HG03354 (cell line): Measurements from ENCODE around the gene UBE2E2.

ENCODE experiments used
- ATAC-seq: cut with Tn5 transposase; IDR thresholded peaks from one replicate; pipeline ENCODE4 v1.9.1; 2021; ENCODE audit warnings: mild to moderate bottlenecking; ENCODE audit not compliant: unreplicated experiment, poor library complexity, severe bottlenecking

UBE2E2 gene

GRCh38 chr3:23455775-23456174, 252.6 kb downstream of the UBE2E2 start:
- ATAC-seq, result no peak

DNA sequence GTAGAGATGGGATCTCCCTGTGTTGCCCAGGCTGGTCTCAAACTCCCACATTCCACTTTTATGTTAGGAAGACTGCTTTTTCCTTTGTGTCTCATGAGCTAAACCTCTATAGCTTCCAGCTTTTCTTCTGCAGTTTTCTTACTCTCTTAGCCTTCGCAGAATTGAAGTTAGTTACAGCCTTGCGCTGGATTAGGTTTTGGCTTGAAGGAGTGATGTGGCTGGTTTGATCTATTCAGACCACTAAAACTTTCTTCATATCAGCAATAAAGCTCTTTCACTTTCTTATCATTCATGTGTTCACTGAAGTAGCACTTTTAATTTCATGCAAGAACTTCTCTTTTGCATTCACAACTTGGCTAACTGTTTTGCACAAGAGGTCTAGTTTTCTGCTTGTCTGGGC, 254.6 kb downstream of the UBE2E2 start:
- ATAC-seq, result no peak

DNA sequence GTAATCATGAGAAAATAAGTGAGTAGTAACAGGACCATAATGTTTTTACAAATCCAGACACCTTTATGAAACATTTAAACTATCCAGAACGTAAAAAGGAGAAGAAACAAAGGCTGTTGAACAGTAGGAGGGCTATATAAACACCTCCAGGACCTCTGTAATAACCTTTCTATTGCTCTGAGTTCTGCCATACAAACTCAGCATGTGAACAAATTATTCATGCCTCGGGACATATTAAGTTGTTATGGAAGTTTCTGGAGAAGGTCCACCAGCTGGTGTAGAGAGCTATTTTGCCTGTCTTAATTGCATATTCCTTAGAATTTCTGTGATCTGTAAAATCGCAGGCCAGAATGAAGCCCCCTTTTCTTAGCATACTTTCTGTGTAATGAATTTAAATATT, 256.3 kb downstream of the UBE2E2 start:
- no peak for ATAC-seq

DNA sequence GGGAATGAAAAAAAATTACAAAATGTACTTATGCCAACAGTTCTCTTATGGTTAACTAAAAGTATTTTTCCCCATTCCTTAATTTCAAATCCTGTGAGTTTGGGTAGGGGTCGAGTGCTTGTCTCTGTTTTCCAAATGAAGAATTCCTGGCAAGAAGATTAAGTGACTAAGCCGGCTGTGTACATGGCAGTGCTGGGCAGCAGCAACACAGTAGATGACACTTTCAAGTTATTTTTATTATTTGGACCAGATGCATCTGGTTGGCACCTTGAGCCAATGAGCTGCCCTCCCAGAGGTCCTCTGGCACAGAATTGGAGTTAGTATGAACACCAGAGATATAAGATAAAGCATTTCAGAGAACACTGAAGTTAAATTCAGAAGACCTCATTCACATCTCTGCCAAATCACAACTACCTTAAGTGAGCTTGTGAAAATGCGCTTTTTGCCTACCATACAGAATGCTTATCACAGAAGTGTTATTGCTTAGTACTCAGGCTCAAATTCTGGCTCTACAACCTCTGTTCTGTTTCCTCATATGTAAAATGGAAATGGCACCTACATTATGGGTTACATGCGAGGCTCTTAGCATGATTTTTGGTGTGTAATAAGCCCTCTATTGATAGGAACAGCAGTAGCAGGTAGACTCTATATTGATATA, 256.9 kb downstream of the UBE2E2 start:
- ATAC-seq, result no peak

- no peak for ATAC-seq
Measured at GRCh38 chr3:23461069-23461468, 257.9 kb downstream of the UBE2E2 start.

DNA sequence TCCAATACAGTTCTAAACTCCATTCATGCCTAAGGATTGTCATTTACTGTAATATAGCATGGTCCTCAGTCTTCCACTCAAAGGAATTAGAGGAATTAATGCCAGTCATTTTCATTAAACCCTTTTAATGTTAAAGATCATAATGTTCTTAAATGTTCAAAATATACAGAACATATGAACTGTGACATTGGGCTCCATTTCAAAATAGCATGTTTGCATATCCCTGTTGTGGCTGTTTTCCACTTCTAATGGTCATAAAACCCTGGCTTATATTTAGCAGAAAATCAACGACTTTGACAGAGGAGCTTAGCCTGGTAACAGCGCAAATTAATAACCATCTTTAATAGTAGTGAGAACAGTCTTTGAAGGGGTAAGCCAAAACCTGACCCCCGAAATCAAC, 260.7 kb downstream of the UBE2E2 start:
- ATAC-seq, result no peak

DNA sequence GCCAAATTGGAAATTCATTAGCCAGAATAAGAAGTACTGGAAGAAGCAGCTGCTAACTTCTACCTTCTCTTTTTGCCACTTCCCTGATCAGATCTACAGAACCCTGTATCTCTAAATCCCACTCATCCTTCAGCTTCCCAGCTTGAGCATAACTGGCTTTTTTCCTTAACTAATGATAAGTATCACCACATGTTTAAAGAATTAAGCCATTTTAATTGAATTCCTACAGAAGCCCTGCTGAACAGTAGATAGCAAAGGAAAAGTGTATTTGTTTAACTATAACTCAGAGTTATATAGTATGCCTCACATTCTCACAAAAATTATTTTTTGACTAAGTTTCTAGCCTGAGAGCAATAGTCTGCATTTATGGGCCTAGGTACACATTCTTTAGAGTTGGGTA, 262.4 kb downstream of the UBE2E2 start:
- ATAC-seq, result no peak

GRCh38 chr3:23468203-23468602, 265.1 kb downstream of the UBE2E2 start:
- ATAC-seq, result no peak

- ATAC-seq, result no peak
Measured at GRCh38 chr3:23474580-23475357, 271.6 kb downstream of the UBE2E2 start.

- ATAC-seq, result no peak
Measured at GRCh38 chr3:23475446-23475845, 272.3 kb downstream of the UBE2E2 start.

GRCh38 chr3:23479026-23479425, 275.9 kb downstream of the UBE2E2 start:
- ATAC-seq, result no peak

DNA sequence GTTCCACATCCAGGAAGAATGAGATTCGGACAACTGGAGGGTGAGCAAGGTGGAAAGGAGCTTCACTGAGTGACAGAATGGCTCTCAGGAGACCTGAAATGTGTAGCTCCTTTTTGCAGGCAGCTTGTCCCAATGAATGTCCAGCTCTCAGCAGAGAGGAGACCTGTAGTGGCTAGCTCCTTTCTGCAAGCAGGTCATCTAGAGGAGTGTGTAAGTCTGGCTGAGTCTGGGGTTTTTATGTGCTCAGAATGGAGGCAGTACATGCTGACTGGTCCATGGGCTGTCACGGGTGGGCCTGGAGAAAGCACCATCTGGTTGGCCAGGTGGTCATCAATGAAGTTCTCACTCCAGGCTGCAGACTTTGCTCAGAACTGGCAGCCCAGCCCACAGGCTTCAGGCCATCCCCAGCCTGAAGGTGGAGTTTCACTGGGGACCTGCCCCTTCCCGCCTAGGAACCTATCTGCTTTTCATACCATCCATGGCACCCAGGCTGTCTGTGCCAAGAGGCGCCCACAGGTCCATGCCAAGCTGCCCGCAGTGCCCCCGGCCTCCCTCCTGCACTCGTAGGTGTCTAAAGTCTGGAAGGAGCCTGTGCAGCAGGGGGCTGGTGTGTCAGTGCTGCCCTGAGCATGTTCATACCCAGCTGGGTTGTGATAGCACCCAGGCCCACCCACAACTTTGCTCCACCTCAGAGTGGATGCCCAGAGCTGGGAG, 276.6 kb downstream of the UBE2E2 start:
- ATAC-seq, result no peak

- no peak for ATAC-seq
Measured at GRCh38 chr3:23480329-23480714, 277.2 kb downstream of the UBE2E2 start.

DNA sequence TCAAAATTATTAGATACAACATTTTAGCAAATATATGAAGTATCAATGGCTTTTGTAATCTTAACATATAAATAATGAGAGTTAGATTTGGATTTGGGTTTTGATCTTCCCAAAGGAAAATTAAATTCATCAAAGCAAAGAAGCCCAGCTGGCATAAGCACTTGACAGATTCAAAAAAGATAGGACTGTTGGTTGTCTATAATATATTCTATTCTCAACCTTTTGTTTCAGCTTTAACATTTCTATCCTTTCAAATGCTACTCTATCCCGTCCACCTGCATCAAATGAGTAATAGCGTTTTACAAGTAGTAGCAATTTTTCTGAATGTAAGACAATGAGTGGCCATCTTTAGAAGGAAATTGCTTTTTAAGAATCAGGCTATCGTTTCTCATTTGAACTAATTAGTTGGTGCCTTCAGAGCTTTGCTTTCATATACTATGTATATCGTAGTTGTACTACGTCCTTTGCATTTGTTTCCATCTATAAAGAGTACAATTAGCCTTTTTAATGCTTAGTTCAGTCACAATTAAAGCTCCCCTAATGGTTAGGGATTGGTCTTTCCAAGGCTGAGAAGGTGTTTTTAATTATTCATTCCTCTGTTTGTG, 278.0 kb downstream of the UBE2E2 start:
- no peak for ATAC-seq

DNA sequence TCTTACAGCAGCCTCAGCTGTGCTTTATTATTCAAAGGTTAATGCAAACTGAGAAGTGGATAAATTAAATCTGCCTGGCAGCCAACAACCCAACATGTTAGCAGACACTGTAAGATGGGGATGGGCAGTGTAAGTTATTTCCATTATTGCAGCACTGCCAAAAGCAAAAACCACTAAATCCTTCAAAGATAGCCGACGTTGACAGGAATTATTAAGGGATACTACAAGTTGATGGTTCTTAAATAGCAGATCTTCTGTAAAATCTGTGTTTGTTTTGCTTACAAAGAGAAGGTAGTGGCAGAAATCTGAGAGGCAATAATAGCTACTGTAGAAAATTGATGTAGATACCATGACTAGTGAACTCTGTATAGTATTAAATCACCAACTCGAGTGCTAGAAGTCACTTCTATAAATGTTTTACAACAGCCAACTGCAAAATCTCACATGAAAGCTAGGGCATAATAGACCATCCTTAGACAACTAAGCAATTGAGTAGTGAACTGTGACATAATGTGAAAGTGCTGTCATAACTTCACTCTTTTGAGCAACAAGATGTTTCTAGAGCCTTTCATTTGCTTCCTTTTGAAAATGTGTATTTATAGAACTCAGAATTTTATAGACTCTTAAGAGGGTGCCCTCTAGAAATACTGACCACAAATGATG, 278.6 kb downstream of the UBE2E2 start:
- ATAC-seq, result peak; percentile 69

DNA sequence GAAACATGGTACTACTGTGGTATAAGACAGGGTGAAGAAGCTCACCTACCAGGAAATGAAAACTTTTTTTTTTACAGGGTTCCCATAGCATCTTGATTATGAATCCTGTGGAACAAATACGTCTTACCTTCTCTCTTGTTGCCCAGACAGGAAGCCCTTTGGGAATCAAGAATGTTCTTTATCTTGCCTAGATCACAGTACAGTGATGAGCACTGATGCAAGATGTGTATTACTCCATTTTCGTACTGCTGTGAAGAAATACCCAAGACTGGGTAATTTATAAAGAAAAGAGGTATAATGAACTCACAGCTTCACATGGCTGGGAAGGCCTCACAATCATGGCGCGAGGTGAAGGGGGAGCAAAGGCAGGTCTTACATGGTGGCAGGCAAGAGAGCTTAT, 281.3 kb downstream of the UBE2E2 start:
- no peak for ATAC-seq

DNA sequence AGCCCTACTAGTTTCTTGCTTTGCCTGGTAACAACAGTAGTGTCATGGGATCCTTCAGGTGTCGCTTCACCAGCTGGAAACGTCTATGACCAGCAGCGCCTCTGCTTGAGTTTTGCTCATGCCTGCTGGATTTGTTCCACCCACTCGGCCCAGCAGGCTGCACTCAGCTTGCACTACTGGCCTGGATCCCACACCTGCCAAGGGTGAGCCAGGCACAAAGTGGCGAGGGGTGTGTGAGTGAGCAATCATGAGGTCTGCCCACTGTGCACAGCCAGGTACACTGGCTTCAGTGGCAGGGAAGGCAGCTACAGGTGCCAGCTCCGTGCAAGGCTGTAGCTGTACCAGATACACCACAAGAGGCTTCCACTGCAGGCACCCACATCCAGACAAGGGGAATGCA, 282.8 kb downstream of the UBE2E2 start:
- no peak for ATAC-seq

DNA sequence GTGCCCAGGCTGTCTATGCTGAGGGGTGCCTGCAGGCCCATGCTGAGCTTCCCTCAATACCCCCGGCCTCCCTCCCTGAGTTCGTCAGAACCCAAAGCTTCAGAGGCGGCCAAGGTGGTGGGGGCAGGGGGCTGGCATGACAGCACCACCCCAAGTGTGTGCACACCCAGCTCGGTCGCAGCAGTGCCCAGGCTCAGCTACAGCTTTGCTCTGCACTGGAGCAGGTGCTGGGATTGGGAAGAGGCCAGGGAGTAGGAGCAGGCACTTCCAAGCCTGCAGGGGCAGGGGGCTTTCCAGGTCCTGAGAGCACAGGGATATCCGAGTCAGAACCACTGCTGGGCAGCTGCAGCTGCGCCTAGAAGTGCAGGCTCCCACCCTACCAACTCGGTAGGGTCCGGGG, 283.9 kb downstream of the UBE2E2 start:
- ATAC-seq, result no peak

DNA sequence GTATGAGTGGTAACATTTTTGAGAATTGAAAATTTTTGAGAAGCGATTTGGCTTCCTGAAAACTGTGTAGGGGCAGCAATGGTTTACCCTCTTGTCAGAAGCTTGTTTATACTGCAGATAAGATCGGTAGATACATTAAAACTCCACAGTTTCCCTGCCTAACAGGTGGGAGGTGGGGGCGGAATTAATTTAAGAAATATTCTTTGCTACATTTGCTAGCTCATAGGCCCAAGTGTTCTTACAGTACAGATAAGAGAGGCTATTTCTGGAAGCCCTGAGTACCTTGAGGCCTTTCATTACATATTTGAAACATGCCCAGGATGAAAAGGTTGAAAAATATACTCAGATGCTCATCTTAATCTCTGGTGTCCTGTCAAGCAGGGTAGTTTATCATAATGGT, 285.5 kb downstream of the UBE2E2 start:
- no peak for ATAC-seq
